Measurements from ENCODE around the gene RAD23A. TPM values are rescaled to one million over a fixed set of nuclear protein-coding genes. Genes with fewer than 3 reads are reported as not detected.
A peak's percentile ranks its signal among the peaks of the same experiment; 100 is the strongest.

The RAD23A gene
- polyA plus RNA-seq, 1 donor from 2014 or later = 37.4 TPM

DNA sequence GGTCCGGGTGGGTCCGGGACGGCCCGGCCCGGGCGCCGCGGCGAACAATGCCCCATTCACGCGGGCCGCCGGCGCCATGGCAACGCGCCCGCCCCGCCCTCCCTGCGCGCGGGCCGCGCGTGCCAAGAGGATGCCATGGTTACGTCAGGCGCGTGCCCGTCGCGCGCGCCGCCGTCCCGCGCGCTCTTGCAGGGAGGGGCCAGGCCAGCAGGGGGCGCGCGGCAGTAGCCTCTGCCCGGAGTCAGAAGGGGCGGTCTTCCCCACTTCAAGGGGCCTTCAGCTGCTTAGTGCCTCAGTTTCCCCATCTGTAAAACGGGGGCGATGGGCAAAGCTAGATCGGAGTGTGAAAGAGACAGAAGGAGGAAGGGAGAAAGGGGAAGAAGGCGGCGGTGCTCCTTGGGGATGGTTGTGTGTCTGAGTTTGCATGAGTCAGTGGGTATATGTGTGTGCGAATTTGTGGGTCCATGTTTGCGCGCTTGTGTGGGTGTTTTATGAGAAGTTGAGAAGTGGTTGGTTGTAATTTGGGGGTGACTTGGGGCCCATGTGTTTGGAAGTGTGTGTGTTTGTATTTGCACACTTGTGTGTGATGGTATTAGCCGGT is 38.0 kb downstream of the RAD23A start:
- no peaks in the 10 kb centered on the region for H3K9me3 ChIP-seq (ENCODE audit: low read length)
- H2AFZ ChIP-seq (ENCODE audit: low read depth, low read length) = peak overlapping the region; percentile 60
- H3K9me2 ChIP-seq (ENCODE audit: insufficient read depth, low read length) = no peaks in the 10 kb centered on the region
- no peaks in the 10 kb centered on the region for H4K20me1 ChIP-seq (ENCODE audit: insufficient read depth)
- H3K4me3 ChIP-seq (ENCODE audit: low read length) = peak overlapping the region; percentile 51
- peak overlapping the region; percentile 48 for H3K9ac ChIP-seq (ENCODE audit: low read length)
- no peak overlapping the region for H3K4me2 ChIP-seq (ENCODE audit: low read length)
- H3K27ac ChIP-seq (ENCODE audit: low read length) = no peak overlapping the region
- TF ChIP-seq EZH2 (IDR thresholded peaks at IDR 0.05; ENCODE audit: borderline replicate concordance, insufficient read depth, low read length, poor library complexity, severe bottlenecking) (no peak), RAD21 (conservative IDR thresholded peaks at IDR 0.05) (peak; percentile 54), SMC3 (conservative IDR thresholded peaks at IDR 0.05; ENCODE audit: poor library complexity) (peak; percentile 72)
- TF ChIP-seq, protein P1, sequence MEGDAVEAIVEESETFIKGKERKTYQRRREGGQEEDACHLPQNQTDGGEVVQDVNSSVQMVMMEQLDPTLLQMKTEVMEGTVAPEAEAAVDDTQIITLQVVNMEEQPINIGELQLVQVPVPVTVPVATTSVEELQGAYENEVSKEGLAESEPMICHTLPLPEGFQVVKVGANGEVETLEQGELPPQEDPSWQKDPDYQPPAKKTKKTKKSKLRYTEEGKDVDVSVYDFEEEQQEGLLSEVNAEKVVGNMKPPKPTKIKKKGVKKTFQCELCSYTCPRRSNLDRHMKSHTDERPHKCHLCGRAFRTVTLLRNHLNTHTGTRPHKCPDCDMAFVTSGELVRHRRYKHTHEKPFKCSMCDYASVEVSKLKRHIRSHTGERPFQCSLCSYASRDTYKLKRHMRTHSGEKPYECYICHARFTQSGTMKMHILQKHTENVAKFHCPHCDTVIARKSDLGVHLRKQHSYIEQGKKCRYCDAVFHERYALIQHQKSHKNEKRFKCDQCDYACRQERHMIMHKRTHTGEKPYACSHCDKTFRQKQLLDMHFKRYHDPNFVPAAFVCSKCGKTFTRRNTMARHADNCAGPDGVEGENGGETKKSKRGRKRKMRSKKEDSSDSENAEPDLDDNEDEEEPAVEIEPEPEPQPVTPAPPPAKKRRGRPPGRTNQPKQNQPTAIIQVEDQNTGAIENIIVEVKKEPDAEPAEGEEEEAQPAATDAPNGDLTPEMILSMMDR (IDR thresholded peaks at IDR 0.05; ENCODE audit: poor library complexity, severe bottlenecking) = peak; percentile 73
- no peaks in the 10 kb centered on the region for H3K79me2 ChIP-seq (replicated peaks; ENCODE audit: insufficient read depth, low read length)
- H3K36me3 ChIP-seq (ENCODE audit: insufficient read depth, low read length) = no peaks in the 10 kb centered on the region
- H3F3A ChIP-seq (ENCODE audit: insufficient read depth, low read length, poor library complexity, severe bottlenecking) = no peaks in the 10 kb centered on the region
- peaks cover 11% of the 10 kb centered on the region for H3K27me3 ChIP-seq (ENCODE audit: insufficient read depth, low read depth, low read length)

DNA sequence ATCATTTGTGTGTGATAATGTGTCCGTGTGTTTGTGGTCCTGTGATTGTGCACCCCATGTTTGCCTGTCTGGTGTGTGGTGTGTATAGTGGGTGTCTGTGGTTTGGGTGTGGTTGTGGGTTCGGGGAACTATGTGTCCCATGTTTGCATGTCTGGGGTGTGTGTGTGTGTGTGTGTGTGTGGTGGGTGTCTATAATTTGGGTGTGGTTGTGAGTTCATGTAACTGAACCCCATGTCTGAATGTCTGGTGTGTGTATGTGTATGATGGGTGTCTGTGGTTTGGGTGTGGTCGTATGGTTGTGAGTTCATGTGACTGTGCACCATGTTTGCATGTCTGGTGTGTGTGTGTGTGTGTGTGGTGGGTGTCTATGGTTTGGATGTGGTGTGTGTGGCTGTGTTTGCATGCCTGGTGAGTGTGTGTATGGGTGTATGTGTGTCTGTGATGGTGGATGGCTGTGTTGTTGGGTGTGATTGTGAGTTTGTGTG is 38.5 kb downstream of the RAD23A start:
- H3K79me2 ChIP-seq (replicated peaks; ENCODE audit: insufficient read depth, low read length) = no peaks in the 10 kb centered on the region
- peaks cover 11% of the 10 kb centered on the region for H3K27me3 ChIP-seq (ENCODE audit: insufficient read depth, low read depth, low read length)
- no peak overlapping the region for H3K4me3 ChIP-seq (ENCODE audit: low read length)
- H2AFZ ChIP-seq (ENCODE audit: low read depth, low read length) = no peak overlapping the region
- no peak overlapping the region for H3K9ac ChIP-seq (ENCODE audit: low read length)
- H3K9me2 ChIP-seq (ENCODE audit: insufficient read depth, low read length) = no peaks in the 10 kb centered on the region
- no peak overlapping the region for H3K27ac ChIP-seq (ENCODE audit: low read length)
- H3K4me2 ChIP-seq (ENCODE audit: low read length) = no peak overlapping the region
- no peaks in the 10 kb centered on the region for H3K36me3 ChIP-seq (ENCODE audit: insufficient read depth, low read length)
- no peaks in the 10 kb centered on the region for H3F3A ChIP-seq (ENCODE audit: insufficient read depth, low read length, poor library complexity, severe bottlenecking)
- H4K20me1 ChIP-seq (ENCODE audit: insufficient read depth) = no peaks in the 10 kb centered on the region
- TF ChIP-seq POLR2AphosphoS5 (IDR thresholded peaks at IDR 0.05) (no peak), RAD21 (conservative IDR thresholded peaks at IDR 0.05) (no peak), TAF1 (IDR thresholded peaks at IDR 0.05; ENCODE audit: low read depth) (no peak), EZH2 (IDR thresholded peaks at IDR 0.05; ENCODE audit: borderline replicate concordance, insufficient read depth, low read length, poor library complexity, severe bottlenecking) (no peak), SMC3 (conservative IDR thresholded peaks at IDR 0.05; ENCODE audit: poor library complexity) (no peak), MXI1 (conservative IDR thresholded peaks at IDR 0.05; ENCODE audit: poor library complexity, severe bottlenecking) (no peak), EP300 (conservative IDR thresholded peaks at IDR 0.05; ENCODE audit: poor library complexity, severe bottlenecking) (no peak)
- TF ChIP-seq, protein P2, sequence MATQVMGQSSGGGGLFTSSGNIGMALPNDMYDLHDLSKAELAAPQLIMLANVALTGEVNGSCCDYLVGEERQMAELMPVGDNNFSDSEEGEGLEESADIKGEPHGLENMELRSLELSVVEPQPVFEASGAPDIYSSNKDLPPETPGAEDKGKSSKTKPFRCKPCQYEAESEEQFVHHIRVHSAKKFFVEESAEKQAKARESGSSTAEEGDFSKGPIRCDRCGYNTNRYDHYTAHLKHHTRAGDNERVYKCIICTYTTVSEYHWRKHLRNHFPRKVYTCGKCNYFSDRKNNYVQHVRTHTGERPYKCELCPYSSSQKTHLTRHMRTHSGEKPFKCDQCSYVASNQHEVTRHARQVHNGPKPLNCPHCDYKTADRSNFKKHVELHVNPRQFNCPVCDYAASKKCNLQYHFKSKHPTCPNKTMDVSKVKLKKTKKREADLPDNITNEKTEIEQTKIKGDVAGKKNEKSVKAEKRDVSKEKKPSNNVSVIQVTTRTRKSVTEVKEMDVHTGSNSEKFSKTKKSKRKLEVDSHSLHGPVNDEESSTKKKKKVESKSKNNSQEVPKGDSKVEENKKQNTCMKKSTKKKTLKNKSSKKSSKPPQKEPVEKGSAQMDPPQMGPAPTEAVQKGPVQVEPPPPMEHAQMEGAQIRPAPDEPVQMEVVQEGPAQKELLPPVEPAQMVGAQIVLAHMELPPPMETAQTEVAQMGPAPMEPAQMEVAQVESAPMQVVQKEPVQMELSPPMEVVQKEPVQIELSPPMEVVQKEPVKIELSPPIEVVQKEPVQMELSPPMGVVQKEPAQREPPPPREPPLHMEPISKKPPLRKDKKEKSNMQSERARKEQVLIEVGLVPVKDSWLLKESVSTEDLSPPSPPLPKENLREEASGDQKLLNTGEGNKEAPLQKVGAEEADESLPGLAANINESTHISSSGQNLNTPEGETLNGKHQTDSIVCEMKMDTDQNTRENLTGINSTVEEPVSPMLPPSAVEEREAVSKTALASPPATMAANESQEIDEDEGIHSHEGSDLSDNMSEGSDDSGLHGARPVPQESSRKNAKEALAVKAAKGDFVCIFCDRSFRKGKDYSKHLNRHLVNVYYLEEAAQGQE (IDR thresholded peaks at IDR 0.05; ENCODE audit: borderline replicate concordance) = no peak
- TF ChIP-seq, protein P1 (IDR thresholded peaks at IDR 0.05; ENCODE audit: poor library complexity, severe bottlenecking) = no peak
- H3K9me3 ChIP-seq (ENCODE audit: low read length) = no peaks in the 10 kb centered on the region
